ENCODE measurements around the gene SLC7A9. TPM values are rescaled to one million over a fixed set of nuclear protein-coding genes. Genes with fewer than 3 reads are reported as not detected.

The SLC7A9 gene
- total RNA-seq, 4 donors from 2014 or later, result 0.96 TPM; not detected in 3

DNA sequence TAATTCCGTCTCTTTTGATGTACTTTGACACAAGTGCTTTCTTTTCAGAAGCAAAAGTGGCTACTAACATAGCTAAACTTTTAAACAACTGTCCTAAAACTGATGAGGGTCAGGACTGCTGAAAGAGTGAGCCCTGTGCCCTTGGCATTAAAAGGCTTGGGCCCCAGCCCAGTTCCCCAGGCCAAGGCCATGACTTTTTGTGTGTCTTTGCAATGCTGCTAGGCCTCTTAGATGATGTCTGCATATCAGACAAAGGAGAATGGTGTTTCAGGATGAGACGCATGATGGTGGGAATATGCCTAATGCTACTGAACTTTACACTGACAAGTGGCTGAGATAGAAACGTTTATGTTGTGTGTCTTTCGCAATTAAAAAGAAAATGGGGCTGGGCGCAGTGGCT lies 38.0 kb downstream of the SLC7A9 start:
- 88 to 95% methylated on average over 5 of the region's 5 CpGs for WGBS, 2 donors (ENCODE audit: low coverage in 1 of 2)
- Histone ChIP-seq H3K36me3 (peaks cover 0 to 13% of the 10 kb centered on the region in 2 donors), H3K4me3 (no peak overlapping the region), H3K27me3 (no peaks in the 10 kb centered on the region), H3K27ac (no peak overlapping the region), H3K4me1 (no peaks in the 10 kb centered on the region), H3K9me3 (no peaks in the 10 kb centered on the region)
- TF ChIP-seq EP300 (IDR thresholded peaks at IDR 0.05), result no peak
- TF ChIP-seq POLR2A (IDR thresholded peaks at IDR 0.05), result no peak
- TF ChIP-seq POLR2AphosphoS5 (IDR thresholded peaks at IDR 0.05), result no peak
- TF ChIP-seq, protein P1, sequence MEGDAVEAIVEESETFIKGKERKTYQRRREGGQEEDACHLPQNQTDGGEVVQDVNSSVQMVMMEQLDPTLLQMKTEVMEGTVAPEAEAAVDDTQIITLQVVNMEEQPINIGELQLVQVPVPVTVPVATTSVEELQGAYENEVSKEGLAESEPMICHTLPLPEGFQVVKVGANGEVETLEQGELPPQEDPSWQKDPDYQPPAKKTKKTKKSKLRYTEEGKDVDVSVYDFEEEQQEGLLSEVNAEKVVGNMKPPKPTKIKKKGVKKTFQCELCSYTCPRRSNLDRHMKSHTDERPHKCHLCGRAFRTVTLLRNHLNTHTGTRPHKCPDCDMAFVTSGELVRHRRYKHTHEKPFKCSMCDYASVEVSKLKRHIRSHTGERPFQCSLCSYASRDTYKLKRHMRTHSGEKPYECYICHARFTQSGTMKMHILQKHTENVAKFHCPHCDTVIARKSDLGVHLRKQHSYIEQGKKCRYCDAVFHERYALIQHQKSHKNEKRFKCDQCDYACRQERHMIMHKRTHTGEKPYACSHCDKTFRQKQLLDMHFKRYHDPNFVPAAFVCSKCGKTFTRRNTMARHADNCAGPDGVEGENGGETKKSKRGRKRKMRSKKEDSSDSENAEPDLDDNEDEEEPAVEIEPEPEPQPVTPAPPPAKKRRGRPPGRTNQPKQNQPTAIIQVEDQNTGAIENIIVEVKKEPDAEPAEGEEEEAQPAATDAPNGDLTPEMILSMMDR (IDR thresholded peaks at IDR 0.05), result no peak
- ATAC-seq, result no peak

DNA sequence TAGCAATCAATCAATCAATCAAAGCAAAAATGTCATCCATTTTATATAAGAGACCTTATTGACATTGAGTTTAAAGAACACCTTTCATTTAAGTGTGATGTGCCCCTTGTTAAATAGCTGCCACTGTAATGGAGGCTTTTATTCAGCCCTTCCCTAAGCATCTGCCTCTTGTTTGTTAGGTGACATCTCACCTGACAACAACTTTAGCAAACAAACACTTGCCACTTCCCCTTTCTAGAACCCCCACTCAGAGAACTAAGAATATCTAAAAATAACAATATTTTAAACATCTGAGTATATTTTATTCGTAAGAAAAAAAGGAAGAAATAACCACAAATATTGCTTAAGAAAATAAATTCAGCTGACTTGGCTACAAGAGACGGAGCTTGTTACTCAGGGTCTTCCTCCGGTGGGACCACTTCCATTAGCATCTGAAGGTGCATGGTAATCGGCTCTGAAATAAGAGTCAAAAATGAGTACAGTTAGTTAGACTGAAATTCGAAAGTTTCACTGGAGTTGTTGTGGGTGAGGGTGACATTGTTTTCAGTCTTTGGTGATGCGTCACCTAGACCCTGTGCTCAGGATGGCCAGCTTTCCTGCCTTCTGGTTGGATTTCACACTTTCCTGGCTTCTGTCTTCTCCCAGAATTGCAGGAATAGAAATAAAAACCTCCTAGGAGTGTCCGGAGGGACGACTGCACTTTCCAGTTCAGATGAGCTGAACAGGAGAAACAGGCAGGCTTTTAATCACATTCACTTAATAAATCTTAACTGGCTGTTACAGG lies 39.1 kb downstream of the SLC7A9 start:
- TF ChIP-seq POLR2AphosphoS5 (IDR thresholded peaks at IDR 0.05) (no peak), POLR2A (IDR thresholded peaks at IDR 0.05) (no peak), EP300 (IDR thresholded peaks at IDR 0.05) (no peak)
- TF ChIP-seq, protein P1 (IDR thresholded peaks at IDR 0.05), result no peak
- 79 to 88% methylated on average over 5 to 8 of the region's 8 CpGs for WGBS, 2 donors (ENCODE audit: low coverage in 1 of 2)
- Histone ChIP-seq H3K36me3 (peaks cover 0 to 13% of the 10 kb centered on the region in 2 donors), H3K9me3 (no peaks in the 10 kb centered on the region), H3K27me3 (no peaks in the 10 kb centered on the region), H3K27ac (no peak overlapping the region), H3K4me3 (no peak overlapping the region), H3K4me1 (no peaks in the 10 kb centered on the region)
- no peak for ATAC-seq

DNA sequence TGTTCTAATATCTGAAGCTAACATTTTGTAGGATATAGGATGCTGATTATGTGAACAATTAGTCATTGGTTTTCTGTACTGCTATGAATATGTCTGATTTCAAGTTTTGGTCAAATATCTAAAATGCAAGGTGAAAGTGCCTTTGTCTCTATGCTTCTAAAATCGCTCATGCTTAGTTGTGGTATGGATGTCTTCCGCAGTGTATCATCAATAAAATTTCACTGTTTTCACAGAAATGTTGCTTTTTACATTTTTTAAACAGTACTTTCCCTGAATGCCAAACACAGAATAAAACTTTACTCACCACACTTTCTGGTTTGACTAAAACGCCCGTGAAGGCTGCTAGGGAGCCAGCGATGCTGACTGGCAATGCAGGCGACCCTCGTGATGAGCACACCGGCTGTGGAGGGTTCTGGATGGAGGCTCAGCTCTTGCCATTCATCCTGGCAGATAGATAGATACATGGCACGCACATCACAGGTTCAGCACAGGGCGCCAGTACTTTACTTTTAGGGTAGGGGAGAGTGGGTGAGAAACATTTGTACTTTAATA lies 40.1 kb downstream of the SLC7A9 start:
- no peaks in the 10 kb centered on the region for H3K9me3 ChIP-seq
- TF ChIP-seq EP300 (IDR thresholded peaks at IDR 0.05) (no peak), POLR2A (IDR thresholded peaks at IDR 0.05) (no peak)
- TF ChIP-seq, protein P1 (IDR thresholded peaks at IDR 0.05), result no peak
- H3K4me1 ChIP-seq, result no peaks in the 10 kb centered on the region
- H3K4me3 ChIP-seq, result no peak overlapping the region
- no peak for ATAC-seq
- H3K27ac ChIP-seq, result no peak overlapping the region
- H3K36me3 ChIP-seq, result peaks cover 0 to 13% of the 10 kb centered on the region in 2 donors
- WGBS, 2 donors (ENCODE audit: low coverage in 1 of 2), result 90 to 96% methylated on average over 5 to 8 of the region's 10 CpGs
- peaks cover 8% of the 10 kb centered on the region for H3K27me3 ChIP-seq

DNA sequence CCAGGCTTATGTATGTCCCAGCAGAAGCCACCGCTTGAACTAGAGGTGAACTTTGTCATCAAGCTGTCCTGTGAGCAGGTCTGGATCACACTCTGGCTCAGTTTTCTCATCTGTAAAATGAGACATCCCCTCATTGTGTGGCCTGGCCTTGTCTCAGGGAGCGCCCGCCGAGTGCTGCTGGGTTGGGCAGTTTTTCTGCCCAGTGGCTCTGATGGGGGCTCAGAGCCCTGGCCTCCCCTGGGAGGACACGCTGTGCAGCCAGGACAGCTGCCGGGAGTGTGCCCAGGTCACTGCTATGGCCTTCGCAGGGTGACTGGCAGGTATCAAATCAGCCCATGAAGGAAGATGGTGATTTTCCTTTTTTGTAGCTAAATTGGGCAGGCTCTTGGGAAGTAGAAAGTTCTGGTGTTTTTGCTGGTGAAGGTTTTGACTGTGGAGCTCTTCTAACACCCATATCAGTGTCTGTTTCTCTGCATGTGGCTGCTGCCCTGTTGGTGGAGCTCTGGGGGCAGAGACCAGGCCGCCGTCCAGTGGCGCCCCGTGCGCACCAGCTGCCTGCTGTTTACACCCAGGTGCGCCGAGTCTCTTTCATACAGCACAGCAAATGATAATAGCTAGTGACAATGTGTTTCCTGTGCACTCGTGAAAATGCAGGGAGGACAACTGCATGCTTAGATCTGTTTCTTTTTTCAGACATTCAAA lies 40.8 kb downstream of the SLC7A9 start:
- Histone ChIP-seq H3K27ac (no peak overlapping the region), H3K4me1 (no peaks in the 10 kb centered on the region), H3K27me3 (peaks cover 15% of the 10 kb centered on the region), H3K4me3 (no peak overlapping the region), H3K36me3 (peaks cover 0 to 13% of the 10 kb centered on the region in 2 donors), H3K9me3 (no peaks in the 10 kb centered on the region)
- TF ChIP-seq EP300 (IDR thresholded peaks at IDR 0.05) (no peak), POLR2A (IDR thresholded peaks at IDR 0.05) (no peak), POLR2AphosphoS5 (IDR thresholded peaks at IDR 0.05) (no peak)
- TF ChIP-seq, protein P1 (IDR thresholded peaks at IDR 0.05), result no peak
- ATAC-seq, result no peak
- 71 to 81% methylated on average over 4 to 8 of the region's 15 CpGs for WGBS, 2 donors (ENCODE audit: low coverage in 1 of 2)

All from gastroesophageal sphincter (tissue), 4 donors.